ENCODE data around the gene PELO.
A peak's percentile ranks its signal among the peaks of the same experiment; 100 is the strongest.

Gene PELO

DNA sequence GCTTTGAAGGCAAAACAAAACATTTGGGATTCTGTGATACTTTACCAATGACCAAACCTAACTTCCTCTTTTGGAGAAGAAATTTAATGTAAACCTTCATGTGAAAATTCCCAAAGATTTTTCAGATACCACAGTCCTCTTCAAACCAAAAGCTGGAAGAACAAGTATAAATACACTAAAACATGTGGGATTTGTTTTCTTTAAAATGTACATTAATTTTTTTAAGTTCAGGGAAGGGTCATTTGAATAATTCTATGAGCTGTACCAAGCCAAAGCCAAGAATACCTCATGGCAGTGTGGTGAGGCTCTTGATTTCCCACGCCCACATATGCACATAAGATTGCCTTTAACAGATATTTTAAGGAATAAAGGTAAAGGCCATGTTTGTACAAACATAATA, 28.4 kb upstream of the PELO start:
- DNase-seq (ENCODE audit: low spot score), result no peak
- in situ Hi-C loops (cut with MboI; ENCODE audit: low sequenced_read_pairs, unreplicated experiment), result no loop called here
- TF ChIP-seq, protein P1, sequence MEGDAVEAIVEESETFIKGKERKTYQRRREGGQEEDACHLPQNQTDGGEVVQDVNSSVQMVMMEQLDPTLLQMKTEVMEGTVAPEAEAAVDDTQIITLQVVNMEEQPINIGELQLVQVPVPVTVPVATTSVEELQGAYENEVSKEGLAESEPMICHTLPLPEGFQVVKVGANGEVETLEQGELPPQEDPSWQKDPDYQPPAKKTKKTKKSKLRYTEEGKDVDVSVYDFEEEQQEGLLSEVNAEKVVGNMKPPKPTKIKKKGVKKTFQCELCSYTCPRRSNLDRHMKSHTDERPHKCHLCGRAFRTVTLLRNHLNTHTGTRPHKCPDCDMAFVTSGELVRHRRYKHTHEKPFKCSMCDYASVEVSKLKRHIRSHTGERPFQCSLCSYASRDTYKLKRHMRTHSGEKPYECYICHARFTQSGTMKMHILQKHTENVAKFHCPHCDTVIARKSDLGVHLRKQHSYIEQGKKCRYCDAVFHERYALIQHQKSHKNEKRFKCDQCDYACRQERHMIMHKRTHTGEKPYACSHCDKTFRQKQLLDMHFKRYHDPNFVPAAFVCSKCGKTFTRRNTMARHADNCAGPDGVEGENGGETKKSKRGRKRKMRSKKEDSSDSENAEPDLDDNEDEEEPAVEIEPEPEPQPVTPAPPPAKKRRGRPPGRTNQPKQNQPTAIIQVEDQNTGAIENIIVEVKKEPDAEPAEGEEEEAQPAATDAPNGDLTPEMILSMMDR (IDR thresholded peaks at IDR 0.05; ENCODE audit: borderline replicate concordance, control extremely low read depth, extremely low read depth, insufficient read depth, missing control alignments), result no peak

DNA sequence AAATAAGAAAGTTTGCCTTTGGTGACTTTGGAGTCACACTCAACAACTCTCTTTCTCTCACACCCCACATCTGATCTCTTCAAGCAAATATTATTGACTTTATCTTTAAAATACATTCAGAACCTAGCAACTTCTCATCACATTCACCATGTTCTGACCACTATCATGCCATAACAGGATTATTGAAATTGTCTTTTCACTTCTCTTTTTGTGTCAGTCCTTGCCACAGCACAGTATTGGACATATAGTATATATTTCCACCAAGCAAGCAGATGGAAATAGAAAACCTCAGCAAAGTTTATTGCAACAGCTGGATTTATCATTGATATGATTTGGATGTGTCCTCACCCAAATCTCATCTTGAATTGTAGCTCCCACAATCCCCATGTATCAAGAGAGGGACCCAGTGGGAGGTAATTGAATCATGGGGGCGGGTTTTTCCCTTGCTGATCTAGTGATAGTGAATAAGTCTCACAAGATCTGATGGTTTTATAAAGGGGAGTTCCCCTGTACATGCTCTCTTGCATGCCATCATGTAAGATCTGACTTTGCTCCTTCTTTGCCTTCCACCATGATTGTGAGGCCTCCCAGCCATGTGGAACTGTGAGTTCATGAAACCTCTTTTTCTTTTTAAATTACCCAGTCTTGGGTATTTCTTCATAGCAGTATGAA, 26.9 kb upstream of the PELO start:
- TF ChIP-seq, protein P1 (IDR thresholded peaks at IDR 0.05; ENCODE audit: borderline replicate concordance, control extremely low read depth, extremely low read depth, insufficient read depth, missing control alignments), result no peak
- no peak for DNase-seq (ENCODE audit: low spot score)
- in situ Hi-C loops (cut with MboI; ENCODE audit: low sequenced_read_pairs, unreplicated experiment), result no loop called here

DNA sequence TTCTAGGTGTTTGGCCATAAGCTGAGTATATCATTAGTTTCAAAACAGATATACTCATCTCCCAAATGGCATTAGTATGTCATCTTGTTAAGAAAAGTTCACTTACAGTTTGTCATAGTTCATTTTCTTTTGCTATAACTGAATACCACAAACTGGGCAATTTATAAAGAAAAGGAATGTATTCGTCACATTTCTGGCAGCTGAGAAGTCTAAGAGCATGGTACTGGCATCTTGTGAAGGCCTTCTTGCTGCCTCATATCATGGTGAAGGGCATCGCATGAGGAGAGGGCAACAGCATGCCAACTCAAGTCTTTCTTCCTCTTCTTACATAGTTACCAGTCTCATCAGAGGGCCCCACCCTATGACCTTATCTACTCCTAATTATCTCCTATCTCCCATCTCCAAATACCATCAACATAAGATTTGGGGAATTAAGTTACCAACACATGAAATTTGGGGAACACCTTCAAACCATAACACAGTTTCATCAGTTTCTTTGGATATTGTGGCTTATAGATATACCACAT, 20.4 kb upstream of the PELO start:
- DNase-seq (ENCODE audit: low spot score), result no peak
- TF ChIP-seq, protein P1 (IDR thresholded peaks at IDR 0.05; ENCODE audit: borderline replicate concordance, control extremely low read depth, extremely low read depth, insufficient read depth, missing control alignments), result no peak
- in situ Hi-C loops (cut with MboI; ENCODE audit: low sequenced_read_pairs, unreplicated experiment), result no loop called here

DNA sequence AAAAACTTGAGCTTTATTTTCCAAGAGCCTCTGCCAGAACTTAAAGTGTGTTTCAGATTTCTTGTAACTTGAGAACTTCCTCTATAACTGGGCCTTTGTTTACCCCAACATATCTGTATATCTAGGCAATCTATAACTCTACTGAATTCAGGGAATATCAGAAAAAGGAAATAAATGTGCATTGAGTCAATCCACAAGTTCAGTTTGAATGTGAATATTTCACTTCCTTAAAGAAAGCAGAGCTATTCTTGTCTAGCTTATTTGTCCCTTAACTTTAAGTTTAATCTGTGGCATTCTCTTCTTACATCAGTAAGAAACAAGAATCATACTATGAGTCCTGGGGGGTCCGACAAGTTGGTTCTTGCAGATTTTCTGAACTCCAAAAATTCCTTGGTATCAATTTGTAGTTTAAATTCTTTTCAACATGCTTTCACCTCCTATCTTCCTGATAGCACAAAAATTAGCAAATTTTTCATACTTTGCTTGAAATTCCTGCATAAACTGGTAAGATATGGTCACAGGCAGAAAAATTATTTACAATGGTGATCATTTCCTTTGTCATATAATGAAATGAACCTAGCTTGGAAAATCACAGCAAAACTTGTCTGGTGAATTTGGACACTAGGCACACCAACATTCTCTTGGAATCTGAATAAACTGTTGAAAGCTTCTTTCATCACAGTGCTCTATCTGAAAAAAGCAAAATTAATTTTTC, 19.8 kb upstream of the PELO start:
- peak; percentile 10 for DNase-seq (ENCODE audit: low spot score)
- in situ Hi-C loops (cut with MboI; ENCODE audit: low sequenced_read_pairs, unreplicated experiment), result no loop called here
- TF ChIP-seq, protein P1 (IDR thresholded peaks at IDR 0.05; ENCODE audit: borderline replicate concordance, control extremely low read depth, extremely low read depth, insufficient read depth, missing control alignments), result no peak

DNA sequence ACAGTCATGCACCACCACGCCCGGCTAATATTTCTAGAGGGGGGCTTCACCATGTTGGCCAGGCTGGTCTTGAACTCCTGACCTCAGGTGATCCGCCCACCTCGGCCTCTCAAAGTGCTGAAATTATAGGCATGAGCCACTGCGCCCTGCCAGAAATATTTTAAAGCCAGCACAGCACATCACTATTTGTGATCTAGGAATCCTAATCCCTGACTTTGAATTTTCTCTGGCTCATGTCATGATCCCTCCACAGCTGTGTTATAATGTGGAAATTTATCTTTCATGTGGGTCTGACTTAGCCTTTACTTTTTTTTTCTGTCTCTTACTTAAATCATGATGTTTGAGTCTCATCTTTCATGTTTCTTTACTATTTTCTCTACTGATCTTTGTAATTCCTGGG, 18.7 kb upstream of the PELO start:
- in situ Hi-C loops (cut with MboI; ENCODE audit: low sequenced_read_pairs, unreplicated experiment), result no loop called here
- no peak for DNase-seq (ENCODE audit: low spot score)
- TF ChIP-seq, protein P1 (IDR thresholded peaks at IDR 0.05; ENCODE audit: borderline replicate concordance, control extremely low read depth, extremely low read depth, insufficient read depth, missing control alignments), result no peak

DNA sequence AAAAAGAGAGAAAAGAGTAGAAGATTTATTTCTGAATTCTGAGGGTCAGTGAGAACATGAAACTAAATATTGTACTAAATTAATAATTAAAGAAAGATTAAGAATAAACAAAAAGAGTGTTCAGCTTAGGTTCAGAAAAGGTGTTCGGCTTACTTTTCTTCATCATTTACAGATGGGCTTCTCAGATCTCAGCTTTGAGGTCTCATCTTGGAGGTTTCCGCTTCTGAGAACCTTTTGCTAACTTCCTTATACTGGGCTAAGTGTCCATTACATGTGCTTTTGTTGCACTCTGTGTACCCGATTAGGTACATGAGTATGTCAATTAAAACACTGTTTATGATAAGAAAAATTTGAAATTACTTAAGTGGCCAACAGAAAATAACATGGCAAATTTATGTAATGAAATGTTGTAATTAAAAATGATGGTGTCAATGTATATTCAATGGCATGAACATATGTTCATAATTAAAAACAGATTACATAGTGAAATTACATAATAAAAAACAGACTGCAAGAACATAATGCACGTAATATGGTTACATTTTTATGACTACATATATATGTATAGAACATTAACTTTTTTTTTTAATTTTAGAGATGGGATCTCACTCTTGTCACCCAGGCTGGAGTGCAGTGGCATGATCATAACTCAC, 17.3 kb upstream of the PELO start:
- in situ Hi-C loops (cut with MboI; ENCODE audit: low sequenced_read_pairs, unreplicated experiment), result no loop called here
- DNase-seq (ENCODE audit: low spot score), result no peak
- TF ChIP-seq, protein P1 (IDR thresholded peaks at IDR 0.05; ENCODE audit: borderline replicate concordance, control extremely low read depth, extremely low read depth, insufficient read depth, missing control alignments), result no peak

Measured in GM13976 (cell line).